Progenitor cell of endocrine pancreas (in vitro differentiated cells): ENCODE results near the gene U2AF1L4. TPM values are rescaled to one million over a fixed set of nuclear protein-coding genes. Genes with fewer than 3 reads are reported as not detected.

ENCODE experiments used
- DNase-seq: peaks from one replicate; pipeline ENCODE4 v3.0.0; 2021; ENCODE audit warnings: low spot score; ENCODE audit not compliant: unreplicated experiment
- H3K27ac Mint-ChIP-seq: 2 replicates; pipeline ENCODE4 v1.8.0; 2021; ENCODE audit warnings: mild to moderate bottlenecking, moderate library complexity, mixed read lengths
- H3K27me3 Mint-ChIP-seq: 2 replicates; pipeline ENCODE4 v1.8.0; 2021; ENCODE audit warnings: mixed read lengths
- H3K36me3 Mint-ChIP-seq: 2 replicates; pipeline ENCODE4 v1.8.0; 2022; ENCODE audit warnings: mixed read lengths; ENCODE audit not compliant: insufficient read depth
- H3K4me1 Mint-ChIP-seq: 2 replicates; pipeline ENCODE4 v1.8.0; 2021; ENCODE audit warnings: low read depth, mixed read lengths
- H3K4me3 Mint-ChIP-seq: 2 replicates; pipeline ENCODE4 v1.8.0; 2021; ENCODE audit warnings: low read depth, mild to moderate bottlenecking, moderate library complexity, mixed read lengths
- H3K9me3 Mint-ChIP-seq: 2 replicates; pipeline ENCODE4 v1.8.0; 2021; ENCODE audit warnings: low read depth, mixed read lengths
- total RNA-seq: library from RNA; stranded (reverse); gene quantifications from 2 replicates; pipeline ENCODE4 v1.2.1, GENCODE V29; 2021
- TF ChIP-seq, protein P1 (sequence below): fragments of 200-600 bp; sonication (generic); IDR thresholded peaks from one replicate; pipeline ENCODE4 v1.5.0; 2021; ENCODE audit warnings: antibody characterized with exemption, mild to moderate bottlenecking; ENCODE audit not compliant: unreplicated experiment

The U2AF1L4 gene
- total RNA-seq, 1 donor from 2014 or later = 37.4 TPM

DNA sequence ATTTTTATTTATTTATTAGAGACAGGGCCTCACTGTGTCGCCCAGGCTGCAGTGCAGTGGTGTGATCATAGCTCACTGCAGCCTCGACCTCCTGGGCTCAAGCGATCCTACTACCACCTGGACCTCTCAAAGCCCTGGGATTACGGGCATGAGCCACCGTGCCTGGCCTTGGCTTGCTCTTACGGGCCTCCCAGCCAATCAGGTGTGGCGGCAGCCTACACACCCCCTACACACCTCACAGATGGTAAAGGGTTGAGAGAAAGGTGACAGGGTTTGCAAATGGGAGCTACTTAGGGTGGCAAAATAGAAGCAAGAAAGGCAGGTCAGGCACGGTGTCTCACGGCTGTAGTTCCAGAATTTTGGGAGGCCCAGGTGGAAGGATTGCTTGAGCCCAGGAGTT, 41.9 kb downstream of the U2AF1L4 start:
- Mint-ChIP-seq H3K9me3 (no peaks in the 10 kb centered on the region), H3K27me3 (peaks cover 14% of the 10 kb centered on the region), H3K36me3 (no peaks in the 10 kb centered on the region), H3K4me1 (peaks cover 2% of the 10 kb centered on the region), H3K27ac (no peak overlapping the region), H3K4me3 (no peak overlapping the region)
- DNase-seq = no peak
- TF ChIP-seq, protein P1, sequence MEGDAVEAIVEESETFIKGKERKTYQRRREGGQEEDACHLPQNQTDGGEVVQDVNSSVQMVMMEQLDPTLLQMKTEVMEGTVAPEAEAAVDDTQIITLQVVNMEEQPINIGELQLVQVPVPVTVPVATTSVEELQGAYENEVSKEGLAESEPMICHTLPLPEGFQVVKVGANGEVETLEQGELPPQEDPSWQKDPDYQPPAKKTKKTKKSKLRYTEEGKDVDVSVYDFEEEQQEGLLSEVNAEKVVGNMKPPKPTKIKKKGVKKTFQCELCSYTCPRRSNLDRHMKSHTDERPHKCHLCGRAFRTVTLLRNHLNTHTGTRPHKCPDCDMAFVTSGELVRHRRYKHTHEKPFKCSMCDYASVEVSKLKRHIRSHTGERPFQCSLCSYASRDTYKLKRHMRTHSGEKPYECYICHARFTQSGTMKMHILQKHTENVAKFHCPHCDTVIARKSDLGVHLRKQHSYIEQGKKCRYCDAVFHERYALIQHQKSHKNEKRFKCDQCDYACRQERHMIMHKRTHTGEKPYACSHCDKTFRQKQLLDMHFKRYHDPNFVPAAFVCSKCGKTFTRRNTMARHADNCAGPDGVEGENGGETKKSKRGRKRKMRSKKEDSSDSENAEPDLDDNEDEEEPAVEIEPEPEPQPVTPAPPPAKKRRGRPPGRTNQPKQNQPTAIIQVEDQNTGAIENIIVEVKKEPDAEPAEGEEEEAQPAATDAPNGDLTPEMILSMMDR = no peak

DNA sequence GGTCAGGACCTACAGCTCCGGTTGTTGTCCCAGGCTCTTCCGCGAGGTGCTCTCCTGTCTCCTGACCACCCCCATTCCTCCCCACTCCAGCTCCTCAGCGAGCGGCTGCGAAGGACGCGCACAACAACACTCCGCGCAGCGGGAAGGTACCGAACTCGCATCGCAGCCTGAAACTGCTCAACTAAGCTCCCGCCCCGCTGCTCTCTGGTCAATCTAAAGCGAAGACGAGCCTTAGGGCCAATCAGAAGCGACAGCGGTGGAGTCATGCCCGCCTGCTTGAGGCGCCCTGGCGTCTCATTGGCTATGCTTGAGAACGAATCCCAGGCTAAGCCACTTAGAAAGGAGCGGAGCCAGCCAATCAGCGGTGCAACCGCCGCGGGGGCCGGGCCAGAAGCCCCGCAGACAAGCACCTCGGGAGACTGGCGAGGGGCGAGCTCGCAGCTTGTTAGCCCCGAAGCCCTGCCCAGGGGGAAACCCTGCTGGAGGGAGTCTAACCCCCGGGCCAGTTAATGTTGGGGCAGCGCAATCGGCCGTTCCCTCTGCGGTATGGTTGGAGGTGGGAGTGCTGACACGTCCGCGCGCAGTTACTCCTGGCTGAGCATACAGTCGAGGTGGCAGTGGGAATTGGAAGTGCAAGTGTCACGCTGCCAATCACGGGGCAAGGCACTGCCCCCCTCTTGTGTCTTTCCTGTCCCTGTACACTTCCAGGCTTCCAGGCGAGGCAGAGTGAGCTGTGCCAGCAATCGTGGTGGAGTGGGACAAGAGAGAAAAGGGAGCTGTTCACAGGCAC, 42.8 kb downstream of the U2AF1L4 start:
- TF ChIP-seq, protein P1 = no peak
- no peaks in the 10 kb centered on the region for H3K9me3 Mint-ChIP-seq

DNA sequence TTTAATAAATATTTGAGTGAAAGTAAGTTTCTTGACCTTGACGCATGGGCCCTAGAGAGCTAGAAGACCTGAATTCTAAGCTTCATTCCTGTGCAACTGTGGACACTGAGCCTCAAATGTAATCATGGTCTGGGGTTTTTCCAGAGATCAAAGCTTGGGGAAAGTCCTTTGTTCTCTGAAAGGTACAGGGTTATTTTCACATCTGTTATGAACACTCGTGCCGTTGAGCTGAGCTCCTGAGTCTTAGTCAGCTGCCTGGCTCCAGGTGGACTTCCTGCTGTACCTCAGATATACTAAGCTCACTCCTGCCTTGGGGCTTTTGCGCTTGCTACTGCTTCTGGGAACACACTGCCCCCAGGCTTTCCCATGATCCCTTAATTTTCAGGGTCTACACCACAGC, 48.4 kb downstream of the U2AF1L4 start:
- Mint-ChIP-seq H3K4me3 (no peak overlapping the region), H3K27ac (no peak overlapping the region), H3K27me3 (peaks cover 3% of the 10 kb centered on the region), H3K4me1 (no peaks in the 10 kb centered on the region), H3K9me3 (no peaks in the 10 kb centered on the region), H3K36me3 (no peaks in the 10 kb centered on the region)
- no peak for DNase-seq
- TF ChIP-seq, protein P1 = no peak

More for the DNA sequence above, 42.8 kb downstream of the U2AF1L4 start:
- peak; percentile 82 for DNase-seq
- Mint-ChIP-seq H3K27ac (peak overlapping the region; percentile 92), H3K36me3 (no peaks in the 10 kb centered on the region), H3K4me1 (peaks cover 2% of the 10 kb centered on the region), H3K27me3 (peaks cover 14% of the 10 kb centered on the region), H3K4me3 (peak overlapping the region; percentile 82)

DNA sequence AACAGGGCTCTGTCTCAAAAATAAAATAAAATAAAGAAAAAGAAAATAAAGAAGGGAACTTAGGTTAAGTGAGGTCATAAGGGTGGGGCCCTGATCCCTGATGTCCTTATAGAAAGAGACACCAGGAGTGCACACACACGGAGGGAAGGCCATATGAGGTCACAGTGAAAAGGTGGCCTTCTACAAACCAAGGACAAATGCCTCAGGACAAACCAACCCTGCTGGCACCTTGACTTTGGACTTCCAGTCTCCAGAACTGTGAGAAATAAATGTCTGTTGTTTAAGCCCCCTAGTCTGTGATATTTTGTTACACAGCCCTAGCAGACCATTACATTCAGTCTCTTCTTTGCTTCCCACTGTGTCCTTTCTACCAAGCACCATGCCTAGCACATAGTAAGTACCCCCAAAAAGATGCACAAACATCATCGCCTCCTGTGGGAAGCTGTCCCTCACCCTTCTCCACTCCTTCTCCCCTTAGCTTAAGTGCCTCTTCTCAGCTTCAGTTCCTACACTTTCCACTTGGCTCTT, 49.3 kb downstream of the U2AF1L4 start:
- no peaks in the 10 kb centered on the region for H3K36me3 Mint-ChIP-seq
- no peak overlapping the region for H3K4me3 Mint-ChIP-seq
- H3K27me3 Mint-ChIP-seq = peaks cover 3% of the 10 kb centered on the region
- H3K27ac Mint-ChIP-seq = no peak overlapping the region
- no peak for DNase-seq
- TF ChIP-seq, protein P1 = no peak
- H3K9me3 Mint-ChIP-seq = no peaks in the 10 kb centered on the region
- H3K4me1 Mint-ChIP-seq = no peaks in the 10 kb centered on the region

DNA sequence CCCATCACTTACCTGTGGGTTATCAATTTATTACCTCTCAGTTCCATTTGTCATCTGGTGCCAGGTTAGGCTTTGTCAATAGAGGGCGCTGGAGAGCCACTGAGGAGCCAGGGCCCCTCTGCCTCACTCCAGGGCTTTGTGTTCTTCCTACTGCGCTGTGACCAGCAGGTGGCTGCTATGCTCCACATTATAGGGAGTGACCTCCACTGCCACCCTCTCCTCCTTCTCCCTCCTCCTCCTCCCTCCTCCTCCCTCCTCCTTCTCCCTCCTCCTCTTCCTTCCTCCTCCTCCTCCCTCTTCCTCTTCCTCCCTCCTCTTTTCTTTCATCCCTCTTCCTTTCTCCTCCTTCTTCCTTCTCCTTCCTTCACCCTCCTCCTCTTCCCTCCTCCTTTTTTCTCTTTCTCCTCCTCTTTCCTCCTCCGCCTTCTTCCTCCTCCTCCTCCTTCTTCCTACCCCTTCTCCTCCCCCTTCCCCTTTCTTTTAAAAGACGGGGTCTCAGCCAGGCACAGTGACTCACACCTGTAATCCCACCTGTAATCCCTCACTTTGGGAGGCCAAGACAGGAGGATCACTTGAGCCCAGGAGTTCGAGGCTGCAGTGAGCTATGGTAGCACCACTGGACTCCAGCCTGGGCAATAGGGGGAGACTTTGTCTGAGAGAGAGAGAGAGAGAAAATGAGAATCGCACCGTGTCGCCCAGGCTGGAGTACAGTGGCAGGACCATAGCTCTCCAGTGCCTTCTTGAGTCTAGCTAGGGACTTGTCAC, 51.2 kb downstream of the U2AF1L4 start:
- no peaks in the 10 kb centered on the region for H3K27me3 Mint-ChIP-seq
- no peak overlapping the region for H3K27ac Mint-ChIP-seq
- TF ChIP-seq, protein P1 = peak; percentile 97
- no peaks in the 10 kb centered on the region for H3K36me3 Mint-ChIP-seq
- no peak overlapping the region for H3K4me3 Mint-ChIP-seq
- H3K9me3 Mint-ChIP-seq = no peaks in the 10 kb centered on the region
- H3K4me1 Mint-ChIP-seq = no peaks in the 10 kb centered on the region
- DNase-seq = peak; percentile 88
